Activated T-cell treated with anti-CD3 and anti-CD28 coated beads, Interleukin-2, amount 50 U/mL, for 48 hours (primary cell): ENCODE data around the gene AUH.

ENCODE experiments used
- DNase-seq, 2 experiments: peaks; one replicate each; pipeline ENCODE4 v3.0.0-alpha.2; 2020

The AUH gene

DNA sequence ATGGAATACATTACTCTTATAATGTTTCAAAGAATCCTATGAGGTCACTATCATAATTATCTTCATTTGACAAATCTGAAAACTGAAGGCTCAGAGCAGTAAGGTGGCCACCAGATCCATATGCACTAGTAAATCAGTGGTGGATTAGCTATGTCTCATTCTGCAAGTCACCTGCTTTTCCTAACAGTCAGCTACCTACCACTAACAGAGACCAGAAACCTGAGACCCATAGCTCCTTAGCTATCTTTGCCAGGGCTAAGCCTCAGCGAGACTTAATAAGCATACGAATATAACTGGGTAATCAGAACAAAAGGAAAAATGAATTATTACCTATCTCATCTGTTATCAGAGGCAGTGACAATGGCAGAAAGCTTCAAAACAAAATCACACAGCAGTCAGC, 118.7 kb downstream of the AUH start:
- no peak for DNase-seq

DNA sequence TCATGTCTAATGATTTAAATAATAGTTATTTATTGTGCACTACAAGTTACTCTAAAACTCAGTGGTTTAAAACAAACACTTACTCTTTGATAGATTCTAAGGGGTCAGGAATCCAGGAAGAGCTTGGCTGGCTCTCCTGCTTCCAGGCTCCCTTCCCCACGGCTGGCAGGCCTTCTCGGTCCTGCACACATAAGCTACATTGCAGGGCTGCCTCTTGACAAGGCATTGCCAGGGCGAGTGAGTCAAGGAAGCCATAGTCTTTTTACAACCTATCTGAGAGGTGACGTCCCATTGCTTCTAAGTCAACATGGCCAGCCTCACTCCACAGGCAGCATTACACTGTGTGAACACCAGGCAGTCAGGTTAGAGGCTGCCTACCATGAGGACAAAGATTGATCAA, 119.8 kb downstream of the AUH start:
- no peak for DNase-seq

DNA sequence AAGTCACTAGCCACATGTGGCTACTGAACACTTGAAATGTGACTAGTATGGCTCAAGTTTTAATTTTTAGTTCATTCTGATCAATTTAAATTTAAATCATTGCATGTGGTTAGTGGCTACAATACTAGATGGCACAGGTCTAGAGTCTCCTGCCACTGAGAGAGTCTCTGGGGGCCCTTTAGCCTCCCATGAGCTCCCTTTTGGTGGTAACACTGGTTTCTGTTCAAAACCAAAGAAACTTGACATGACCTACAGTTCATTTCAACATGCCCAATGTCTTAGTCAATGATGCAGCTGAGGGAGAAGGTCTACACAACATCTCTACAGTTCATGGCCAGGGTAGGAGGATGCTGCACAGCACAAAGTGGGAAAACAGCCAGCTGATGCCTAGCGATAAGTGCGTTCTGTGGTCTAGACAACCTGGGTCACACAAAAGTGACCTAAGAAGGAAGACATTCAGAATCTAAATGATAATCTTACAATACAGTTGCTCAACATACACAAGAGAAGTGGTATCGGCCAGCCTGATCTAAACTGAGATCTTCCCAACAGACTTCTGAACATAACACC, 121.0 kb downstream of the AUH start:
- DNase-seq, result no peak

DNA sequence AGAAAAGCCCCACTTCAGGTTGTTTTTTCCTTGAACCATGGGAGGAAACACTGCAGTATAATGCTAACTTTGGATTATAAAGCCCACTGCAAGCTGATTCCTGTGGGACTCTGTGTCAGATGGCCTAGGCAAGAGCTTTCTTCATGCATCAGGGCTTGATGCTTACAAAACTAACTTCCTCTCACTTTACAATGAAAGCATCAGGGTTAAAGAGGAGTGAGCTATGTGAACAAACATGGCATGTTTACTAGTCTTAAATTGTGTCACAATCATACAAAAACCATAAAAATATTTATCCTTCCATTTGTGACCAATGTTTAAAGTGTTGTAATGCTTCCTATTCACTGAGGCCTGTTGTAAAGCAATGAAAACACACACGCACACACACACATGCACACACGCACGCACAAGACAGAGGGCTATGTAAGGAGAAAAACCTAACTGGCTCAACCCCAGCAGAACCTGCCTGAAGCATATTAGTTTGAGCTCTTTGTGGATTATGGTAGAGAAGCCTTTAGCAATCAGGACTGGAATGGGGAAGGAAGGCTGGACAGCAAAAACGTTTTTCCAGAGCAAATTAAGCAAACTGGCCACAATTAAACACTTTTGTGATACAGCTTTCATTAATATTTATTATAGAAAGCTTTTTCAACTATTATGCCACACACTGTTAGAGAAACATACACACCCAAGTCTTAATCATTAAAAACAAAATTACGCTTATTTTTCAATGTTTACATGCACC, 122.2 kb downstream of the AUH start:
- DNase-seq, result no peak

DNA sequence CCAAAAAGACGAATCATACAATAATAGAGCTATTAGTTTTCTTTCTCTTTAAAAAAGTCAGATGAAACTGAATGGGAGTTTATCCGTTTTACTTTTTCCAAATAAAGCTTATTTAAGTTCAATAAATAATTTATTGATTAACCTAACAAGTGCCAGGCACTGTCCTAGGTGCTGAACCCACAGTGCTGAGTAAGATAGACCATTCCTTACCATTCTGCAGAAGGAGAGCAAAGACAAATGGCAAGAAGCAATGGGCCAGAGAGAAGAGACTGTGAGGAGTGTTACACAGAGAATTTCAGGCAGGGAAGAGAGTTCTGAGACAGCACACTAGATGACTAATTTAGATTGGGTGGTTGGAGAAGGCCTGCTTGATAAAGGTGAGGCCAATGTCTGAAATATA, 127.2 kb downstream of the AUH start:
- DNase-seq, result no peak

DNA sequence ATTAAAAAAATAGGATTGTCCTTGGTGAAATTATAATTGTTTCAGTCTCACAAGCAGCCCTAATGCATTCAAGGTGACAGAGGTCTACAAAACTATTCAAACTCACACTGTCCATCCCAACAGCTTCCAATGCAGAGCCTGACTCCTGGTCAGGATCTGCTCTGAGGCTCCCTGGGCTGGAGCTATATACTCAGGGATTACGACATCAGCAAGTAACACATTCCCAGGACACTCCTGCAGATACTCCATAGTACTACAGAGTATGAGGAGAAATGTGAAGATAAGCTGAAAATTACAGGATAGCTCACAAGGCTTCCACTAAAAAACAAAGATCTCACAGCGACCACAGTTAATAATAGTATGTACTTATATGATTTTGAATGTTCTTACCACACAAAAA, 130.1 kb downstream of the AUH start:
- no peak for DNase-seq

DNA sequence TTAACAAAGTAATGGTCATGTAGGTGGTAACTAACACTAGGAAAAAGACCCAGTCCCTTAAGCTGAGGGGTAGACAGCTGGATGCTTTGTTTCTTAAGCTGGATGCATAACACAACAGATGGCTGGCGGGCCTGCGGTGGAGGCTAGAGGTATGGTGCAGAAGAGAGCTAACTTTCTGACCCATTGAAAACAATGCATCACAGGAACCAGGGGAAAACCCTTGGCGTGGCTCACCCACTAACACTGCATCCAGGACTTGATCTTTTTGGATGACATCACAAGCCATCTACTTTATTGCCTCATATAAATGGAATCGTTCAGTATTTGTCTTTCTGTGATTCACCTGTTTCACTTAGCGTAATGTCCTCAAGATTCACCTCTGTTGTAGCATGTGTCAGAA, 138.7 kb downstream of the AUH start:
- peak in 1 of 2 experiments; percentile 27 for DNase-seq

DNA sequence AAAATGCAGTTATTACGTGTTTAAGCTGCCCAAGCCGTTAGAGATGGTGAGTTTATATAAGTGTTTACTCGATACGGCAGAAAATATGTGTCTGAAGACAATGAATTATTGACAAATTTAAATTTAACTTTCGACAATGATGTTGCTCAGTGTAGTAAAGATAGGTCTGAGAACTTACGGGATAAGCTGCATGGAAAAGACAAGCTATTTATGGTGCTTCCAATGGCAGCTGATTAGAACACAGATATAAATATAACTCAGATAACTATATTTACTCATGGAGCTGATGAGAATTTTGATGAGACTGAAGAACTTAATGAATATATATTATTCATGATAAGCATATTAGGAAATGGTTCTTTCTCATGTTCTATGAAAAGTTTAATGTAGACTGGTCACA, 139.3 kb downstream of the AUH start:
- DNase-seq, result no peak

DNA sequence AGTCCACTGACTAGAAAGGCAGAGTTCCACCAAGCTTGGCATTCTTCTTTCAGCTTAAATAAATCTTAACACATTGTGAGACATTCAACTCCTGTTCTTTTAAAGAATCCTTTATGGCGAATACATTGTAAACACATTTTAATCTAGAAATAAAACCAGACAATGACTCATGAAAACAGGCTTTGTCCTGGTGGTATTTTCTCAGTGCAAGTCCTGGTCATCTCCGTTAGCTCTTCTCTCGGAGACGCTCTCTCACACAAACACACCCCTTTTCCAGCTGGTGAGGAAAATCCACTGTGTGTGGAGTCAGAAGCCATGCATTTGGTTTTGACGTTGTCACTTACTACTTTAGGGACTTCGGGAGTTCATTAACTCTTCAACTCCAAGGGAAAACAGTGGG, 140.4 kb downstream of the AUH start:
- DNase-seq, result no peak

DNA sequence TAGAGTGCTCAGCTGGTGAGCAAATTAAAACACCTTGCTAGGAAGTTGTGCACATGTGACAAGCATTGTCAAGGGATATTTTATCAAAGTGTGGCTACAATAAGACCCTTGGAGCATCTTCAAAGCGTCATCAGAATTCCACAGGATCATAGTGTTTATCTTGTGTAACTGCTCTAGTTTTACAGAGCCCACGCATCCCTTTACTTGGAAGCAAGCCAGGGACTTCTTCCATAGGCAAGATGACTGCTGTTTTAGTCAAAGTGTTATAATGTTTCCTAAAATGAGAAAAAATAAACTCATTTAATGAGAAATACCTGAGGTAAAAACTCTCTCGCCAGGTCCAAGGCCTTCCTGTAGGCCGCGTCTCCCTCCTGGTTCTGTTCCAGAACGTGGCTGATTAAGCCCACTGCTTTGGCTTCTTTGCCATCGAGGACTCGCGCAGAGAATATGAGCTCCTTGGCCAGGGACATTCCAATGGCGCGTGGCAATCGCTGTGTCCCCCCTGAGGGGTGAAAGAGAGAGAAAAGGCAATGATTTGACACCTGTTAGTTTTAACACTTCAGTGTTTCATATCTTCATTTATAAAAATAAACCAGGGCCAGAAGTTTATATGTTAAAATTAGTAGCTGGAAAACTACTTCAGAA, 141.1 kb downstream of the AUH start:
- no peak for DNase-seq

DNA sequence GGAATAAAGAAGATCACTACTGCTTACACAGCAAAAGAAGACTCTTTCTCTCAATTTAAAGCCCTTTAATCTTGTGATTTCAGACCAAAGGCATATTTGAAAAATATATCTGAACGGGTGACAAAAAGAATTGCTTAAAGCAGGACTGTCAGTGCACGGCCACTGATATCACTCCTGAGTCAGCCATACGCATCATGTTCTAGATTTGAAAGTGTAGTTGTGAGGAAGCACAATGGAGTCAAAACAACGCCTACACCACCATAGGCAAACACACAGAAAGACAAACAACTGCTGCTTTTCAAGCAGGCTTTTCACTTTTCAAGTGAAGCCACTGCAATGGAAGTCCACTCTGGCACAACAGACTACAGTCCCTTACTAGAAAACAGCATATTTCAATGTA, 141.7 kb downstream of the AUH start:
- peak in 1 of 2 experiments; percentile 23 for DNase-seq

DNA sequence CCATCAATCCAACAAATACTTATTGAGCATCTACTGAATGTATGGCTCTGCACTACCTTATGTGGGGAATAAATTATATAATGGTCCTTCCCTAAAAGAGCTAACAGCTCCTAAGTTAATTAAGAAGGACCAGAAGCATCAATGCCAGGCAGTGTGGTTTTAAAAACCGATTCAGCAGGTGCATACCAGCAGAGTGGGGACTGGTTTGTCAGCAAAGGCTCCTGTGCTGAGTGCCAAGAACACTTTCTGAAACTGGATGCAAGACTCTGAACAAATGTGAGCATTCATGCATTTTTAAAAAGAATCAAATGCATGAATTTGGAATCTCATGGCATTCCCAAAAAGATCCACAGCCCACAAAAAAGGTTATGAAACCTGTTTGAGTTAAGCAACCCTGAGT, 142.2 kb downstream of the AUH start:
- no peak for DNase-seq

DNA sequence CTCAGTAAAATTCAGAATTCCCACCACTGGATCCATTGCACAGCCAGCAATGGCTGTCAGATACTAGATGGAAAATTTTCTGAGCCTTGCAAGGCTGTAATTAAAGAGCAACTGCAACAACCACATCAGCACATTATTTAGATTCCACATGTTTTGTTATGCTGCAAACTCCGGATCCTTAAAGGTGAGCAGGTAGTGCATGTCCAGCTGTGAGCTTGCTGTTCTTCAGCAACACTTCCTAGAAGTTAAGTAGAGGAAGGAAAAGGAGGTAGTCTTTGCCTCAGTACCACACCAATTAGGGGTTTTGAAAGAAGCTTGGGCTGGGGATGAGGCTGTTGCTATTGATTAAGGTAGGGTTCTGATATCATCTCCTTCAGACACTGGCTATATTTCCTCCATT, 144.3 kb downstream of the AUH start:
- DNase-seq, result no peak

DNA sequence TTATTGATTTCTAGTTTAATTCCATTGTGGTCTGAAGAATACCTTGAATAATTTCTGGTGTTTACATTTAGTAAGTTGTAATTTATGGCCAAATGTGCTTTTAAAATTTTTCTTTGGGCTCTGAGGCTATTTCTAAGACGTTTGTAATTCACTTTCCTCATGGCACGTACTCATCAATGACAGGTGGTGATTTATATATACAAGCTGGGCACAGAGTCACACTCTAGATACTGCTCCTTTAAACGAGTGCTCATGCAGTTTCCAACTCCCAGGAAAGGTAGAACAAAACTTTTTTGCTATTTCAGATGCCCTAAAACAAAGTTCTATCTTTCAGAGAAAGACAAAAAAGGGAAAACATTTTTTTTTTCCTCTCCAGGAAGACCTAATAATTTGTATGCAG, 146.9 kb downstream of the AUH start:
- DNase-seq, result no peak

DNA sequence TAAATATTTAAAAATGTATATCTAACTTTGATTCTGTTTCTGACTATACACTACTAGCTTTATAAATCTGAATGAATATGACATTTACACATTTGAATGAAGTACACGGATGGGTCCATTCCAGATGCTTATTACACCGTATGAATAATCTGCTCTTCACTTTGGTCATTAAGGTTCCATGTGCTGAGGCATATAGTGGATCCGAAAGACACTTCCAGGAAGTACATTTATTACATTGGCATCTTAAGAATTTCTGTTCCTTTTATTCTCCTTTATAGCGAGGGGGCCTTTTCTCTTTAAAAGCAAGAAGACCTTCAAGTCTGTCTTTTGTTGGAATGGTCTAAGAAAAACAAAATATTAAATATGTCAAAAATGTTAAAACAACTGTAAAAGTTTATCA, 147.6 kb downstream of the AUH start:
- DNase-seq, result no peak

DNA sequence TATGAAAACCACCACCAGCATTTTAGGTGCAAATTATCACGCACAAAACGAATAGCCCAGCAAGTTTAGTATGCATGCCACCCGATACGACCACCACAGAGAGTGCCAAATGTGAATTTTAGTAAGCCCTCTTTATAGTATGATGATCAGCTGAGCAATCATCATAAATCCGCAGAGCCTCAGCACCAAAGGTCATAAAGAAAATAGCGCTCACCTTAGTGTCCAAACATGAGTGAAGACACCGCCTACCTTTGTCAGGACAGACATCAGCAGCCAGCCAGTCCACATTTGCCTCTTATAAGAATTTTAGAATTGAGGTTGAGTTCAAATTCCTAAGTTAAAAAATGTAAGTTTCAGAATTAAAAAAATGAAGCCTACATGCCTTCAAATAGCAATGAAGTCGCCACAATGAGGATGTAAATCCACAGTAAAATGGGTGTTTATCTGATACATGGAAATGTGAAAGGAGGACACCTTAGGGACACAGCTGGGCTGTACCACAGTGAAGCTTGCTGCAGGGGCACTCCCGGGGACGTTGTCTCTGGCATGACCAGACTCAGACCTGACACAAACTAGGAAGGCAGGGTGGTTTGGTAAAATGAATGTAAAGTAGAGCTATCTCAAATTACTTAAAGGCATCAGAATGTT, 149.0 kb downstream of the AUH start:
- no peak for DNase-seq

DNA sequence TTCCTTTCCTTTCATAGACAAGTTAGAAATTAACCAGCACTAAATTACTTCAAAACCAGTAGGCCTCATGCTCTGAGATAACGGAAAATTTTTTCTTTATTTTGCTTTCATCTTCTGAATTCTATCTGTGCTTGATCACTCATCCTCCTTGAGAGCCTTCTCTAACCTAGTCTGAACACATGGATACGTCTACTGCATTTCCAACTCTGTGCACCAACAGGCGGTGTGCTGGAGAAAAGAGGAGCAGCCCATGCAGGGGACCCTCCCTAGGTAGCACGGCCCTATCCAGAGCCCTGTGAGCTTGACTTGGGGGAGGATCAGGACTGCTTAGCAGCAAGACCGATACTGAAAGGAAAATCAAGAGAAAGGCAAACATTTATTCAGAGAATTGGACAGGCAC, 149.8 kb downstream of the AUH start:
- DNase-seq, result peak; percentile 43 to 46

DNA sequence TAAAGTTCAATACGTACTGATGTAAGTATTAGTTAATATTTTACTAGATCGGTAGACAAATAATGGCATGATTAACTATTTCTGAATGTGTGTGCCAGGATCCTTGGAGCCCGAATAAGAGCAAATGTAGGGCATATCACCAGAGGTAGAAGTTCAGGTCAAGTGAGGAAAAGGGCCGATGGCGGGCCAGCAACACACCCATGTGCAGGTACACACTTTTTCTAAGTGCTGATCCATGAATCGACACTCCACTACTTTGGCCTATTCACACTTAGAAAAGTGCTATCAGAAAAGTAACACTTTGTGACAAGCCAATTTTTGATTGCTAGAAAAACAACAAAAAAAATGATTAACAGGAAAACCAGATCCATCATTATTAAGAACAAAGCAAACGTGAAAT, 150.3 kb downstream of the AUH start:
- DNase-seq, result no peak

DNA sequence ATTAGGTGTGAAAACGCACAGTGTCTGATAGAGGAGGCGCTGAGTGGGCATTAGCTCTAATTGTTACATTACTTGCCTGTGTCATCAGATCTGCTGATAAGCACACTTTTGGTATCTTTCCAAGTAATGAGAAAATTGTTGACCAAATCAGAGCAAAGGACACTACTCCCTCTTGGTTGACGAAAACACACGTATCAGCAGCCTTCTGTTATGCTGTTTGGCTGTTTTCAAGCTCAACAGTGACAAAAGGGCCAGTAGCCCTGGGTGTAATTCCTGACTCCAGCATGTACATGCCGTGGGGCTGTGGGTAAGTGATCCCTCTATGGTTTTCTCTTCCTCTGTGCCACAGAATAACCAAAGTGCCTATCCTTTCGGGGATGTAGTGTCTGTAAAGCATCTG, 151.4 kb downstream of the AUH start:
- no peak for DNase-seq

DNA sequence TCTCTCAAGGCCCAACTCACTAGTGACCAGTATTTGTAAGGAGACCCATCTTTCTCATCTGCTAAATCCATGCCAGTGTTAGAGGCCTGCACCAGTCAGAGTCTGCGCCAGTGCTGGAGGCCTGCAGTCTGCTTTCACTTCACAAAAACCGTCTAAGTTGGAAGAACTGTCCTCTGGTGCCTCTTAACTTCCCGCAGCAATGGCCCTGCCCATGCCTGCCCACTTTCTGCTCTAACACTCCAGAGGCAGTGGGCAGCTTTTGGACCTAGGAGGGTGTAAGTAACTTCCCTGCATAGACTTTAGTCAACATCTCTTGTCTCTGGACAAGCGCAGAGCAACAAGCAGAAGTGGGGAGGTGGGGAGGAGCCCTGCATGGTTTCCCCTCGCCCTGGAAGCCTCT, 152.9 kb downstream of the AUH start:
- DNase-seq, result peak; percentile 45

DNA sequence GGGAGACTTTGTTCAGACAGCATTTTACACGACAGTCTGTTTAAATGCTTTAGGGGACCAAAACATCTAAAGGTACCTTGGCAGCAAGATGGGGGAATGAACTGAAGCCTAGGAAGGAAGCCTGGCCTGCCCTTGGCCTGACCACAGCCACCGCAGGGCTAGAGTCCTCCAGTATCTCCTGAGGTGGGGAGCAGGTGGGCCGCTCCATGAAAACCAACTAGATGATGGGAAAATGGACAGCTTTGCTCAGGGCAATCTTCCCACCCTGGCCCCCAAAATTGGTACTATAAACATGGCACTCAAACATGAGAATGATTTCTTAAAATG, 153.3 kb downstream of the AUH start:
- peak; percentile 56 to 60 for DNase-seq

DNA sequence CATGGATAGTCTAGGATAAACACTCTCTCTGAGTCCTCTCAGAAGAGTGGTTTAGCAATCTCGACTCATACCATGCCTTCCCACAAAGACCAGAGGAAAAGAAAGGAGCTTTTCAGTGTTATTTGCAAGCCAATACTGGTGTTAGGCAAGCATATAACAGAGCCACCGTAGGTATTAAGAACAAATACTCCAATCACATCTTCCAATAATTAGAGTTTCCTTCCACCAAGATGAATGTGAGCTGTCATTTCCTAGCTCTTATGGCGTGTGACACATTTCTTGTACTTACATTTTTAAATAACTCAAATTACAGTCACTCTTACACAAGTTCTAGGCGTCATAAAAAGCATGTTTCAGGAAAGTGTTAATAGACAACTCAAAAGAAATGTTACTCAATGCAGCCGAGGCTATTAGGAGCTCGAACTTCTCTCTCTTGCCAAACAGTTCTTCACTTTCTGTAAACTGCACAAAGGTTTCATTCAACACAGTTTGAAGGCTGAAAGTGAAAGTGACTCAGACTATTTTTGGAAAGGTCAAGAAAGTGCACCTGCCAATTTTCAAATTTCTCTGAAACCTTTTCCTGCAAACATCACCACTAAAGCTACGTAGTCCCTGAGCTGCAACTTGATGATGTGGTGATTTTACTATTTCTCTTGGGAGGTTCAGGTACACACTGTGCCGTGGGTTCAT, 153.8 kb downstream of the AUH start:
- no peak for DNase-seq

DNA sequence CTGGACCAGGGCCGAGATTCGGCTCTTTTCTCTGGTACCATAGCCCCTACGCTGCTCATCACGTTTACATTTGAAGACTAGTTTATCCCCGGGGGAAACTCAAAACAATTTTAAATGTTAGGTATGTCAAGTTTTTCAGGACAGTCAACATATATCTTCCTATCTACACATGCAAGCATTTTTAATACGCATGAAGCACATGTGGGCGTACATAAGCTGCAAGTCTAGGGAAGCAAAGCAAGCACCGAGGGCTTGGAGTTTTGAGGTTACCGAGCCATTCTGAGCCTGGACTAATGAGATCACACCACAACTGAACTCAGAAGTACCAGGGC, 154.4 kb downstream of the AUH start:
- DNase-seq, result peak; percentile 50 to 59

DNA sequence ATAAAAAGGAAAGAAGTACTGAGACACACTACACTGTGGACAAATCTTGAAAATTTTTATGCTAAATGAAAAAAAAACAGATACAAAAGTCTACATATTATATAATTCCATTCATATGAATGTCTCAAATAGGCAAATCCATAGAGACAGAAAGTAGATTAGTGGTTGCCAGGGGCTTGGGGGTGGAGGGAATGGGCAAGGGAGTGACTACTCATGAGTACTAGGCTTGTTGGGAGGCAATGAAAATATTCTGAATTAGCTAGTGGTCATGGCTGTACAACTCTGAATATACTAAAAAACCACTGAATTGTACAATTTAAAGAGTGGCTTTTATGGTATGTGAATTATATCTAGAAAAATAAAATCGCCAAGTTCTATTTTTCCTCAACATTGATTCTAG, 154.9 kb downstream of the AUH start:
- no peak for DNase-seq
